NB4 (cell line): ENCODE data around the gene IYD.

Experiments used
- MYC ChIP-seq: IDR thresholded peaks from 2 replicates; pipeline ENCODE4 v1.6.1; 2011; ENCODE audit warnings: low read depth, low read length
- POLR2A ChIP-seq: IDR thresholded peaks from 2 replicates; pipeline ENCODE4 v1.6.1; 2011; ENCODE audit warnings: mild to moderate bottlenecking; ENCODE audit not compliant: insufficient read length; ENCODE audit errors: extremely low read depth
- TF ChIP-seq, protein P1 (sequence below): IDR thresholded peaks from one replicate; pipeline ENCODE4 v1.5.1; 2012; ENCODE audit warnings: low read depth, low read length

DNA sequence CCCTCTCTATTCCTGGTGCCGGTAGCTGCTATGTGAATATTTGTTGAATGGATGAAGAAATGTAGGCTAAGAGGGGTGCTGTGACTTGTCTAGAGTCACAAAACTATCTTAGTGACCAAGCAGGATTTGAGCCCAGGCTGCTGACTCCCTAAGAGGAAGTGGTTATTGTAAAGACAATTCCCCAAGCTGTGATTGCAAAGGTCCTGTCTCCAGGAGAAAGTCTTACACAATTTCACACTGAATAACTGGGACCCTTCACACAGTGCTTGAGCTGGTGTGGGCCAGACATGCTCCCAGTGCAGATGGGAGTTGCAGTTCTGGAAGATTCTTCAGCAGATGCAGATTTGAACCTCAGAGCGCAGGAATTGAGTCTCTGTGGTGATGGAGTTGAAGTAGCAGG, 38.1 kb downstream of the IYD start:
- TF ChIP-seq, protein P1, sequence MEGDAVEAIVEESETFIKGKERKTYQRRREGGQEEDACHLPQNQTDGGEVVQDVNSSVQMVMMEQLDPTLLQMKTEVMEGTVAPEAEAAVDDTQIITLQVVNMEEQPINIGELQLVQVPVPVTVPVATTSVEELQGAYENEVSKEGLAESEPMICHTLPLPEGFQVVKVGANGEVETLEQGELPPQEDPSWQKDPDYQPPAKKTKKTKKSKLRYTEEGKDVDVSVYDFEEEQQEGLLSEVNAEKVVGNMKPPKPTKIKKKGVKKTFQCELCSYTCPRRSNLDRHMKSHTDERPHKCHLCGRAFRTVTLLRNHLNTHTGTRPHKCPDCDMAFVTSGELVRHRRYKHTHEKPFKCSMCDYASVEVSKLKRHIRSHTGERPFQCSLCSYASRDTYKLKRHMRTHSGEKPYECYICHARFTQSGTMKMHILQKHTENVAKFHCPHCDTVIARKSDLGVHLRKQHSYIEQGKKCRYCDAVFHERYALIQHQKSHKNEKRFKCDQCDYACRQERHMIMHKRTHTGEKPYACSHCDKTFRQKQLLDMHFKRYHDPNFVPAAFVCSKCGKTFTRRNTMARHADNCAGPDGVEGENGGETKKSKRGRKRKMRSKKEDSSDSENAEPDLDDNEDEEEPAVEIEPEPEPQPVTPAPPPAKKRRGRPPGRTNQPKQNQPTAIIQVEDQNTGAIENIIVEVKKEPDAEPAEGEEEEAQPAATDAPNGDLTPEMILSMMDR, result no peak
- TF ChIP-seq POLR2A (no peak), MYC (no peak)
